ENCODE data around the gene ITGA2.

DNA sequence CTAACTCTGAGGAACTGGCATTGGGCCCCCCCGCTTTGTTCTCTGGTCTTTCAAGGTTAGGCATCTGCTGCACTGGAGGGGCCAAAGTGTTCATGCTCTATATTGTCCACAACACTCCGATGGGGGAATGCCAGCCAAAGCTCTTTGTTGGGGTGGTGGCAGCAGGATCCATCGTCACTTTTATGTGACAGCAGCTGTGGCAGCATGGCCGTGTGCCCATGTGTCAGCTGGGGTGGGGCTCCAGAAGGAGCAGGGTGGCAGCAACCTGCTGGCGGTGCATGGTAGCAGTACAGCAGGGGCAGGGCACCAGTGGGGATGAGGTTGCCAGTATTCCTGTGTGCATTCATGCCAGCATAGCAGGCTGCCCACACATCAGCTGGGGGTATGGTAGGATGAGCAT, 28.2 kb downstream of the ITGA2 start:
- no peak for TF ChIP-seq POLR2A (IDR thresholded peaks at IDR 0.05)
- TF ChIP-seq, protein P1, sequence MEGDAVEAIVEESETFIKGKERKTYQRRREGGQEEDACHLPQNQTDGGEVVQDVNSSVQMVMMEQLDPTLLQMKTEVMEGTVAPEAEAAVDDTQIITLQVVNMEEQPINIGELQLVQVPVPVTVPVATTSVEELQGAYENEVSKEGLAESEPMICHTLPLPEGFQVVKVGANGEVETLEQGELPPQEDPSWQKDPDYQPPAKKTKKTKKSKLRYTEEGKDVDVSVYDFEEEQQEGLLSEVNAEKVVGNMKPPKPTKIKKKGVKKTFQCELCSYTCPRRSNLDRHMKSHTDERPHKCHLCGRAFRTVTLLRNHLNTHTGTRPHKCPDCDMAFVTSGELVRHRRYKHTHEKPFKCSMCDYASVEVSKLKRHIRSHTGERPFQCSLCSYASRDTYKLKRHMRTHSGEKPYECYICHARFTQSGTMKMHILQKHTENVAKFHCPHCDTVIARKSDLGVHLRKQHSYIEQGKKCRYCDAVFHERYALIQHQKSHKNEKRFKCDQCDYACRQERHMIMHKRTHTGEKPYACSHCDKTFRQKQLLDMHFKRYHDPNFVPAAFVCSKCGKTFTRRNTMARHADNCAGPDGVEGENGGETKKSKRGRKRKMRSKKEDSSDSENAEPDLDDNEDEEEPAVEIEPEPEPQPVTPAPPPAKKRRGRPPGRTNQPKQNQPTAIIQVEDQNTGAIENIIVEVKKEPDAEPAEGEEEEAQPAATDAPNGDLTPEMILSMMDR (IDR thresholded peaks at IDR 0.05), result no peak

All from testis (tissue), 2 donors.